ENCODE data around the gene MAD1L1. TPM values are rescaled to one million over a fixed set of nuclear protein-coding genes. Genes with fewer than 3 reads are reported as not detected.
A peak's percentile ranks its signal among the peaks of the same experiment; 100 is the strongest.

The MAD1L1 gene
- polyA plus RNA-seq, 4 donors = 12.3 to 21.7 (median 18.1) TPM

DNA sequence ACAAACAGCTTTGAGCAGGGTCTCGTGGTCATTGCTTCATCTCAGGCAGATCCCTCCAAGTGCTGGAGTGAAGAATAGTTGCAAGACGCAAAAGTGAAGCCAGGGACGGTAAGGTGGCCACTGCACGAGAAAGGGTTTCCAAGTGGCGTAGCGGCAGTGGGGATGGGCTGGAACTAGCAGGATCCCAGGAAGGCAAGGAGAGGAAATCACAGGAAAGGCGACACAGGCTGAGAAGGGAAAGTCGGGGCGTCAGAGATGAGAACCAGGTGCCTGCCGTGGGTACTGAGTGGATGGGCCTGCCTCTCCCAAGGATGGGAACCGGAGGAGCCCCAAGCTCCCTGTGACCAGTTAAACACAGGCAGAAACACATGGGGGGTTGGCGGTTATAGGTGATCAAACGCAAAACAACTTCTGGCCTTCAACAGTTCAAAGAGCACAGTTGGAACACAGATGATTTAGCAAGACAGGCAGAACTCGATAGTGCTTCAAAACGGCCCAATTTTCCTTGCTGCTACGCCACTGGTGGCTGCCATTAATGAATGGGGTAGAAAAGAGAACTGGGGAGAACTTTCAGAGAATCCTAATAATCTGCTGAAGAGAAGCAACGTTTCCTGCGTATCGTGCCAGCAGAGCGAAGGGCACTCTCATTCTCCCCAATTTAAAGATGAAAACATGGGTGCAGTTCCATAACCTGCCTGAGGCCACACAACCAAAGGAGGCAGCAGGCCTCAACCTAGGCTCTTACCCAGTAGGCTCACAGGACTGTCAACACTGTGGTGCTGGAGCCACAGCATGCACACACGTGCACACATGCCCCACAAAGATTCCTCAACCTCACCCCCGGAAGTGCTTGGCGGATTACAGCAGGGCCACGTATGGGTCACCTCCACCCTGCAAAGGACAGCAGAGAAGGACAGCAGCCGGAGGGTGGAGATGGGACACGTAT, 61.9 kb downstream of the MAD1L1 start:
- WGBS, 3 donors = 88 to 91% (median 90%) methylated on average over 26 of the region's 26 CpGs
- H3K27ac ChIP-seq (ENCODE audit: low read depth in 1 of 3, low read length in 2 of 3) = no peak overlapping the region
- no peaks in the 10 kb centered on the region for H3K9me3 ChIP-seq (ENCODE audit: control insufficient read depth in 2 of 2, insufficient read depth in 1 of 2, low read depth in 1 of 2, low read length in 1 of 2)
- H3K4me1 ChIP-seq (ENCODE audit: control insufficient read depth in 3 of 3, insufficient read depth in 2 of 3, low read depth in 1 of 3, low read length in 2 of 3) = peaks cover 0 to 21% (median 0%) of the 10 kb centered on the region in 3 donors
- H3K27me3 ChIP-seq (ENCODE audit: control insufficient read depth in 3 of 3, insufficient read depth in 3 of 3, low read length in 3 of 3) = no peaks in the 10 kb centered on the region
- H3K36me3 ChIP-seq (ENCODE audit: control insufficient read depth in 3 of 3, insufficient read depth in 2 of 3, low read depth in 1 of 3, low read length in 3 of 3) = peaks cover 0 to 47% (median 0%) of the 10 kb centered on the region in 3 donors
- H3K4me3 ChIP-seq (ENCODE audit: low read depth in 1 of 3, low read length in 3 of 3) = no peak overlapping the region
- FAIRE-seq = no peak
- no peak for DNase-seq

DNA sequence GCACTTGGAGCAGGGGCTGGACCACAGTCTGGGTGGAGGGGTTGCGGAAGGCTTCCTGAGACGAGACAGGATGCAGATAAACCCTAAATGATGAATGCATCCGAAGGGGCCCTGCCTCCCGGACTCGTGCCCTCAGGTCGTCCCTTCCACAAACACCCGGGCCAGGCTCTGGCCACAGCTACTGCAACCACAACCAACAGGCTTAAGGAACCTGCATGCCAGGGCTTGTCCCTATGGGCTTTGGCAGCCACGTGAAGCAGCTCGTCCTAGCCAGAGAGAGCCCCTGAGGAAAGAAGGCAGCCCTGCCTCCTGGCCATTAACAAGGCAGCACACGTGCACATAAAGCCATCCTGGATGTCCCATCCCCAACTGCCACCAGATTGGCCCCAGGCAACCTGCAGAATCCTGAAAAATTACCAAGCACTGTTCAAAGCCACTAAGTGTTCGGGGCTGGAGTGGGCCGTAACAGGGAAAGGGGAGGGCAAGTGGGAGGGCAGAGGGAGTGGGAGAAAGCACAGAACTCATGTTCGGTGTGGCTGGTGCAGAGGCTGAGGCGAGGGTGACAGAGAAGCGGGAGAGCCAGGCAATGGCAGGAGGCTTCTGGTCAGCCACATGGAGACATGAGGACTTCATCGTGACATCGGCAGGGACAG, 62.7 kb downstream of the MAD1L1 start:
- Histone ChIP-seq H3K27ac (ENCODE audit: low read depth in 1 of 3, low read length in 2 of 3) (no peak overlapping the region), H3K4me3 (ENCODE audit: low read depth in 1 of 3, low read length in 3 of 3) (no peak overlapping the region), H3K9me3 (ENCODE audit: control insufficient read depth in 2 of 2, insufficient read depth in 1 of 2, low read depth in 1 of 2, low read length in 1 of 2) (no peaks in the 10 kb centered on the region), H3K27me3 (ENCODE audit: control insufficient read depth in 3 of 3, insufficient read depth in 3 of 3, low read length in 3 of 3) (no peaks in the 10 kb centered on the region), H3K36me3 (ENCODE audit: control insufficient read depth in 3 of 3, insufficient read depth in 2 of 3, low read depth in 1 of 3, low read length in 3 of 3) (peaks cover 0 to 52% (median 0%) of the 10 kb centered on the region in 3 donors), H3K4me1 (ENCODE audit: control insufficient read depth in 3 of 3, insufficient read depth in 2 of 3, low read depth in 1 of 3, low read length in 2 of 3) (peaks cover 0 to 27% (median 0%) of the 10 kb centered on the region in 3 donors)
- 93 to 95% (median 94%) methylated on average over 17 of the region's 17 CpGs for WGBS, 3 donors
- no peak for FAIRE-seq
- DNase-seq = no peak

DNA sequence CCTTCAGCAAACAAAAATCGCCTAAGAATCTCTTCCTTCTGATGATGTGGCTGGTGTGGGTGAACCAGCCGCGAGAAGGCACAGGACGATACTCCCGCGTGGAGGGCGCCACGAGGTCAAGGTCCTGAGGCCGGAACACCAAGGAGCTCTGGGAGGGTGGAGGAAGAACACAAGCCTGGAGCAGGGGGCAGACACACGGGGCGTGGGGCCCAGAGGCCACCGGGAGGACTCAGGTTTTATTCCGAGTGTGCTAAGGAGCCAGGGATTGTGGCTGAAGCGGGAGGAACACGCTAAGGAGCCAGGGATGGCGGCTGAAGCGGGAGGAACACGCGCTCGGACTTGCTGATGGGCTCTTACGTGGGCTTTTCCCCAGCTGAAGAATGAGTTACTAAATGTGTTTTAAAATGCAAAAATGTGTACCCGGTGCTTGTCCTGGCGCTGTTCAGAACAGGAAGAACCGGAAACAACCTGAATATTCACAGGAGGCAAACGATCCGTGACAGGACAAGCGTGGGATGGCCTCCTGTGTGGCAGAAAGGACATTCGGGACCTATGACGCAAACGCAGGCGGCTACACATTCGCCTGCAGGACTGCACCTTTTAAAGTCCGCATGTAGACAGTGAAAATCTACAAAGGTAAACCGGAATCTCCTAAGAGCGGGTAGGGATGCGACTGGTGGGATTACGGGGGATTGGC, 64.0 kb downstream of the MAD1L1 start:
- DNase-seq (no peak), FAIRE-seq (no peak)
- 72 to 86% (median 80%) methylated on average over 37 of the region's 37 CpGs for WGBS, 3 donors
- no peaks in the 10 kb centered on the region for H3K9me3 ChIP-seq (ENCODE audit: control insufficient read depth in 2 of 2, insufficient read depth in 1 of 2, low read depth in 1 of 2, low read length in 1 of 2)
- H3K4me3 ChIP-seq (ENCODE audit: low read depth in 1 of 3, low read length in 3 of 3) = no peak overlapping the region
- peaks cover 0 to 29% (median 0%) of the 10 kb centered on the region in 3 donors for H3K4me1 ChIP-seq (ENCODE audit: control insufficient read depth in 3 of 3, insufficient read depth in 2 of 3, low read depth in 1 of 3, low read length in 2 of 3)
- peaks cover 0 to 48% (median 0%) of the 10 kb centered on the region in 3 donors for H3K36me3 ChIP-seq (ENCODE audit: control insufficient read depth in 3 of 3, insufficient read depth in 2 of 3, low read depth in 1 of 3, low read length in 3 of 3)
- no peaks in the 10 kb centered on the region for H3K27me3 ChIP-seq (ENCODE audit: control insufficient read depth in 3 of 3, insufficient read depth in 3 of 3, low read length in 3 of 3)
- H3K27ac ChIP-seq (ENCODE audit: low read depth in 1 of 3, low read length in 2 of 3) = peak overlapping the region in 1 of 3 donors; percentile 11

DNA sequence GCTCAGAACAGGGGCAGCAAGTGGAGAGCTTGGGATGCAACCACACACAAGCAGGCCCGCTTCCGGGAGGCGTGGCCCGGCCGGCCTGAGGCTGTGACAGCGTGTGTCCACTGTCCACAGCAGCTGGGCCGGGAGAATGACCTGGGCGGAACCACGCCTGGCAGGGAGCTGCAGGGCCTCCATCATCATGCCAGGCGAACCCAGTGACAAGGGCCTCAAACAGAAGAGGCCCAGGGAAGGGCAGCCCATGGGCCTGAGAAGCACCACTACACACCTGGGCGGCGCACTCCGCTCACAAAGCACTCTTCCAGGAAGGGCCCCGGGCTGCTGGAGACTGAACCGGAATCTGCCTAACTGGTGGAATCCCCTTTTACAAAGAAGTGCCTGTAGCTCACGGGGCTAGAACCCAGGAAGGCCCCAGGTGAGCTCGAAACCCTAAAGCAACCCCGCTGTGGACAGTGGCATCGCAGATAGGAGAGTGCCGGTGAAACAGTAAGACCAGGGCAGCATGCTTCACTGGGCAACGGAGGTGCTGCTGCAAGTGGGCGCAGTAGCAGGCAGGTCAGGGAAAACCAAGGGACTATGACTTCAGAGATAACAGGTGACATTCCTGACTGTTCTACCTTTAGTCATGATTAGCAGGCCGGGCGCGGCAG, 66.0 kb downstream of the MAD1L1 start:
- WGBS, 3 donors = 90 to 91% (median 91%) methylated on average over 25 of the region's 25 CpGs
- H3K36me3 ChIP-seq (ENCODE audit: control insufficient read depth in 3 of 3, insufficient read depth in 2 of 3, low read depth in 1 of 3, low read length in 3 of 3) = peaks cover 0 to 34% (median 0%) of the 10 kb centered on the region in 3 donors
- no peak for FAIRE-seq
- no peak overlapping the region for H3K4me3 ChIP-seq (ENCODE audit: low read depth in 1 of 3, low read length in 3 of 3)
- peak in 1 of 2 donors; percentile 31 for DNase-seq
- peaks cover 0 to 29% (median 0%) of the 10 kb centered on the region in 3 donors for H3K4me1 ChIP-seq (ENCODE audit: control insufficient read depth in 3 of 3, insufficient read depth in 2 of 3, low read depth in 1 of 3, low read length in 2 of 3)
- H3K27ac ChIP-seq (ENCODE audit: low read depth in 1 of 3, low read length in 2 of 3) = peak overlapping the region in 1 of 3 donors; percentile 47
- no peaks in the 10 kb centered on the region for H3K9me3 ChIP-seq (ENCODE audit: control insufficient read depth in 2 of 2, insufficient read depth in 1 of 2, low read depth in 1 of 2, low read length in 1 of 2)
- H3K27me3 ChIP-seq (ENCODE audit: control insufficient read depth in 3 of 3, insufficient read depth in 3 of 3, low read length in 3 of 3) = no peaks in the 10 kb centered on the region

DNA sequence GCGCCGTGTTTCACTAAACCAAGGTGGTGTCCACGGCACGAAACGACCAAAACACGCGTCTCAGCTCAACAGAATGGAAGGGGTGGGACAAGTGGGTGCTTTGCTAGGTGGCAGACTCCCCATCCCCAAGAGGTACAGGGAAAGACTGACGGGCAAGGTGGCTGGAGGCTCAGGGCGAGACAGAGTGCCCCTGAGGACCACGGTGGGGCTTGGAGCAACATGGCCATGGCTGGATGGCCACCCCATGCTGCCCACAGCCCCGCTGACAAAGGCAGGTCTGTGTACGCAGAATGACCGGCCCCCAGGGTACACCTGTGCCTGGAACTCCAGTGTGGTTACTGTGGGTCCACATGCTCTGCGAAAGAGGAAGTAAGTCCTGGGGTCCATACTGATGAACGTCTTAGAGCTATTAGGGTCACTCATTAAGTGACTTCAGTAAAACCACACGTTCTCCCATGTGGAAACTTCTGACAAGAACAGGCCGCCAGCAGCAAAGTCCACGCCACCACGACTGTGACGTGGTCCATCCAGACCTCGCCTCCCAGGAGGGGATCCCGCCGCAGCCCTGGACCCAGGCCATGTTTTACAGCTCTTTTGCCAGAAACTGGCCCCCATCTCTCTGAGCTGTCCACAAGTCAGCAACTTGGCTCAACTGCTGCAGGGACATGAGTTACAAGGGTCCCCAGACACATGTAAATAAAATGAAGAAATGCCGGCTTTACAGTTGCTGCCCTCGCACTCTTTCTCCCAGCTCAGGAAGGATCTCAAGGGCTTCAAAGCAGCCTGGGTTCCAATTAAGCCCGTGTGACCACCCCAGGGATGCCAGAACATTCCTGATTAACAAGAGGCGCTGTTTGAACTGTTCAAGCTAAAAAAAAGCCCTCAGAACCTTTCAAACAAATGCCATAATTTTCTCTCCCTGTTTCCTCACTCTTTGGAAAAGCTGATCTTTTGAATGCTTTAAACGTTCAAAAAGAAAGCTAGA, 66.8 kb downstream of the MAD1L1 start:
- WGBS, 3 donors = 85 to 93% (median 91%) methylated on average over 28 of the region's 28 CpGs
- Histone ChIP-seq H3K27me3 (ENCODE audit: control insufficient read depth in 3 of 3, insufficient read depth in 3 of 3, low read length in 3 of 3) (no peaks in the 10 kb centered on the region), H3K9me3 (ENCODE audit: control insufficient read depth in 2 of 2, insufficient read depth in 1 of 2, low read depth in 1 of 2, low read length in 1 of 2) (peaks cover 0 to 2% of the 10 kb centered on the region in 2 donors), H3K4me3 (ENCODE audit: low read depth in 1 of 3, low read length in 3 of 3) (no peak overlapping the region), H3K4me1 (ENCODE audit: control insufficient read depth in 3 of 3, insufficient read depth in 2 of 3, low read depth in 1 of 3, low read length in 2 of 3) (peaks cover 0 to 29% (median 0%) of the 10 kb centered on the region in 3 donors), H3K36me3 (ENCODE audit: control insufficient read depth in 3 of 3, insufficient read depth in 2 of 3, low read depth in 1 of 3, low read length in 3 of 3) (peaks cover 0 to 29% (median 0%) of the 10 kb centered on the region in 3 donors), H3K27ac (ENCODE audit: low read depth in 1 of 3, low read length in 2 of 3) (no peak overlapping the region)
- DNase-seq = no peak
- FAIRE-seq = no peak

DNA sequence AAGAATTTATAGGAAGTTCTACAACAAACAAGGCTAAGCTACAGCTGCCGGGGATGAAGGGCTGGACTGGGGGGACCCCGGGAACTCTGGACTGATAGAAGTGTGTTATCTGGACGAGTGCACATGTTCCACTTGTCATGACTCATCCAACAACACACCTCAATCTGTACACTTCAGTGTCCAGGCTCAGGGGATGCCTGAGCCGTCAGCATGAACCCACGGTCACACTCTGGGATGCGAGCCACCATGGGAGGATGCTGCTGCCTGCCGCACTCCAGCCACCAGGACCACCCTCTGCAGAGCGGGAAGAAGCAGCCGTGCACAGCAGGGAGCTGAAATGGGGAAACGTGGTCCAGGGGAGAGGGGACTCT, 67.5 kb downstream of the MAD1L1 start:
- no peak overlapping the region for H3K27ac ChIP-seq (ENCODE audit: low read depth in 1 of 3, low read length in 2 of 3)
- H3K9me3 ChIP-seq (ENCODE audit: control insufficient read depth in 2 of 2, insufficient read depth in 1 of 2, low read depth in 1 of 2, low read length in 1 of 2) = peaks cover 0 to 2% of the 10 kb centered on the region in 2 donors
- H3K4me1 ChIP-seq (ENCODE audit: control insufficient read depth in 3 of 3, insufficient read depth in 2 of 3, low read depth in 1 of 3, low read length in 2 of 3) = peaks cover 0 to 29% (median 0%) of the 10 kb centered on the region in 3 donors
- no peak overlapping the region for H3K4me3 ChIP-seq (ENCODE audit: low read depth in 1 of 3, low read length in 3 of 3)
- no peak for FAIRE-seq
- peaks cover 0 to 26% (median 0%) of the 10 kb centered on the region in 3 donors for H3K36me3 ChIP-seq (ENCODE audit: control insufficient read depth in 3 of 3, insufficient read depth in 2 of 3, low read depth in 1 of 3, low read length in 3 of 3)
- H3K27me3 ChIP-seq (ENCODE audit: control insufficient read depth in 3 of 3, insufficient read depth in 3 of 3, low read length in 3 of 3) = no peaks in the 10 kb centered on the region
- DNase-seq = no peak
- 85 to 89% (median 86%) methylated on average over 10 of the region's 10 CpGs for WGBS, 3 donors

DNA sequence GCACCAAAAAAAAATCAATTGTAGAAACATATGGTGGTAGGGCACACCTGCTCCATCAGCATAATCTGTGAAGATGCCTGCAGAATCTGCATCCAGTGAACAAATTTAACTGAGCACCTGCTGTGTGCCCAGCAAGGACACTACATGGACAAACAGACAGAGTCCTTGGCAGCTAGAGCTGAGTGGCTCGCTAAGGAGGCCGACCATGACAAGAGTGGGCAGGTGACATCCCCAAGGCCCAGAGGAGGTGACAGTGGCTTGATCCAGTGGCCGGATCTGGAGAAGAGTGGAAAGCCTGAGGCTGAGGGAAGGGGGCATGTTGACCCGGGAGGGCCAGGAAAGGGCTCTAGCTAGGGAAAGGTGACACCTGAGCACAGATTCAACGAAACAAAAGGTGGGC, 68.1 kb downstream of the MAD1L1 start:
- FAIRE-seq (no peak), DNase-seq (no peak)
- Histone ChIP-seq H3K4me3 (ENCODE audit: low read depth in 1 of 3, low read length in 3 of 3) (no peak overlapping the region), H3K36me3 (ENCODE audit: control insufficient read depth in 3 of 3, insufficient read depth in 2 of 3, low read depth in 1 of 3, low read length in 3 of 3) (peaks cover 0 to 25% (median 0%) of the 10 kb centered on the region in 3 donors), H3K27me3 (ENCODE audit: control insufficient read depth in 3 of 3, insufficient read depth in 3 of 3, low read length in 3 of 3) (no peaks in the 10 kb centered on the region), H3K9me3 (ENCODE audit: control insufficient read depth in 2 of 2, insufficient read depth in 1 of 2, low read depth in 1 of 2, low read length in 1 of 2) (peaks cover 0 to 2% of the 10 kb centered on the region in 2 donors), H3K4me1 (ENCODE audit: control insufficient read depth in 3 of 3, insufficient read depth in 2 of 3, low read depth in 1 of 3, low read length in 2 of 3) (peaks cover 0 to 29% (median 0%) of the 10 kb centered on the region in 3 donors), H3K27ac (ENCODE audit: low read depth in 1 of 3, low read length in 2 of 3) (no peak overlapping the region)
- WGBS, 3 donors = 95 to 97% (median 97%) methylated on average over 5 of the region's 5 CpGs
